Activated CD4-positive, alpha-beta memory T cell treated with anti-CD3 and anti-CD28 coated beads, Interleukin-2, amount 10 ng/mL, durations not matched to agents 7 days and 5 days (primary cell): ENCODE results near the gene ZPBP2. TPM values are rescaled to one million over a fixed set of nuclear protein-coding genes. Genes with fewer than 3 reads are reported as not detected.

ENCODE experiments used
- total RNA-seq, 2 experiments: library from RNA; stranded (reverse); gene quantifications; one replicate each; pipeline ENCODE4 v1.2.3, GENCODE V29; 2021

ZPBP2 gene
- total RNA-seq, 2 experiments from 2014 or later = not detected

Other genes starting within 250 kb of the ZPBP2 start
- gene PPP1R1B, start 241.2 kb upstream of the ZPBP2 start, total RNA-seq = not detected
- 10 to 100 TPM; 72.0 to 73.7 TPM for gene STARD3, start 231.1 kb upstream of the ZPBP2 start, total RNA-seq
- 1 to 10 TPM; 1.3 to 1.5 TPM for gene TCAP, start 202.9 kb upstream of the ZPBP2 start, total RNA-seq
- gene PNMT, start 199.7 kb upstream of the ZPBP2 start, total RNA-seq = not detected
- 10 to 100 TPM; 14.0 to 14.2 TPM for gene PGAP3, start 180.1 kb upstream of the ZPBP2 start, total RNA-seq
- gene ERBB2, start 168.1 kb upstream of the ZPBP2 start, total RNA-seq = 1 to 10 TPM; 5.1 to 6.0 TPM
- 10 to 100 TPM; 40.1 to 45.1 TPM for gene MIEN1, start 137.7 kb upstream of the ZPBP2 start, total RNA-seq
- gene GRB7, start 130.3 kb upstream of the ZPBP2 start, total RNA-seq = under 1 TPM; 0.30 to 0.40 TPM
- 10 to 100 TPM; 37.9 to 38.2 TPM for gene IKZF3, start 3.9 kb upstream of the ZPBP2 start, total RNA-seq
- gene GSDMB, start 50.4 kb downstream of the ZPBP2 start, total RNA-seq = 10 to 100 TPM; 41.2 to 41.4 TPM
- gene ORMDL3, start 59.4 kb downstream of the ZPBP2 start, total RNA-seq = 100 to 1,000 TPM; 104 to 111 TPM
- not detected for gene LRRC3C, start 59.5 kb downstream of the ZPBP2 start, total RNA-seq
- gene GSDMA, start 94.8 kb downstream of the ZPBP2 start, total RNA-seq = under 1 TPM; 0.33 to 0.78 TPM
- 10 to 100 TPM; 90.3 to 92.2 TPM for gene PSMD3, start 112.6 kb downstream of the ZPBP2 start, total RNA-seq
- not detected for gene CSF3, start 147.2 kb downstream of the ZPBP2 start, total RNA-seq
- 10 to 100 TPM; 82.2 to 84.2 TPM for gene MED24, start 186.2 kb downstream of the ZPBP2 start, total RNA-seq
- 1 to 10 TPM; 8.4 TPM for gene THRA, start 194.8 kb downstream of the ZPBP2 start, total RNA-seq
- 1 to 10 TPM; 5.2 to 5.9 TPM for gene NR1D1, start 232.4 kb downstream of the ZPBP2 start, total RNA-seq